Liver (tissue), 9 donors: ENCODE results near the gene ENG. TPM values are rescaled to one million over a fixed set of nuclear protein-coding genes. Genes with fewer than 3 reads are reported as not detected.

Experiments
- DNase-seq: peaks from one replicate; pipeline ENCODE4 v3.0.0-alpha.2; 2017; ENCODE audit warnings: low spot score
- H3K27ac ChIP-seq, 2 donors: one replicate each; pipeline ENCODE4 v1.7.0; 2013; ENCODE audit warnings: inconsistent platforms in 2 of 2, low read length in 2 of 2, control low read depth in 1 of 2, low read depth in 1 of 2, mild to moderate bottlenecking in 1 of 2
- H3K27me3 ChIP-seq, 4 donors: one replicate each; pipeline versions ENCODE4 v1.6.1 to v1.7.0; 2013; ENCODE audit warnings: low read length in 3 of 4, inconsistent platforms in 1 of 4, mild to moderate bottlenecking in 1 of 4, moderate library complexity in 1 of 4; ENCODE audit not compliant: control insufficient read depth in 4 of 4, insufficient read depth in 4 of 4
- H3K36me3 ChIP-seq, 4 donors: one replicate each; pipeline versions ENCODE4 v1.6.1 to v1.7.0; 2013; ENCODE audit warnings: low read length in 3 of 4, mild to moderate bottlenecking in 3 of 4, low read depth in 1 of 4, moderate library complexity in 1 of 4; ENCODE audit not compliant: control insufficient read depth in 4 of 4, insufficient read depth in 3 of 4
- H3K4me1 ChIP-seq, 4 donors: one replicate each; pipeline versions ENCODE4 v1.6.1 to v1.7.0; 2013; ENCODE audit warnings: low read length in 3 of 4, mild to moderate bottlenecking in 3 of 4, moderate library complexity in 1 of 4; ENCODE audit not compliant: control insufficient read depth in 4 of 4, insufficient read depth in 4 of 4
- H3K4me3 ChIP-seq, 3 donors: one replicate each; pipeline versions ENCODE4 v1.6.1 to v1.7.0; 2013; ENCODE audit warnings: low read length in 3 of 3, control low read depth in 1 of 3, low read depth in 1 of 3, mild to moderate bottlenecking in 1 of 3
- H3K9ac ChIP-seq, 2 donors: one replicate each; pipeline ENCODE4 v1.7.0; 2013; ENCODE audit warnings: low read length in 2 of 2, mild to moderate bottlenecking in 2 of 2, moderate library complexity in 2 of 2, control low read depth in 1 of 2, low read depth in 1 of 2
- H3K9me3 ChIP-seq, 4 donors: one replicate each; pipeline versions ENCODE4 v1.6.1 to v1.7.0; 2013; ENCODE audit warnings: low read length in 3 of 4; ENCODE audit not compliant: control insufficient read depth in 4 of 4
- EGR1 ChIP-seq, 2 donors: IDR thresholded peaks; 2 replicates each; pipeline ENCODE4 v1.6.1; 2016 to 2018; ENCODE audit warnings: antibody characterized with exemption in 2 of 2, low read depth in 2 of 2
- FOXA1 ChIP-seq: IDR thresholded peaks from 2 replicates; pipeline ENCODE4 v1.6.1; 2016; ENCODE audit warnings: antibody characterized with exemption
- FOXA2 ChIP-seq: IDR thresholded peaks from 2 replicates; pipeline ENCODE4 v1.6.1; 2016; ENCODE audit warnings: antibody characterized with exemption
- GABPA ChIP-seq, 2 donors: IDR thresholded peaks in 1 of 2; conservative IDR thresholded peaks in 1 of 2; 2 replicates each; pipeline ENCODE4 v1.6.1; 2016; ENCODE audit warnings: antibody characterized with exemption in 2 of 2, mild to moderate bottlenecking in 1 of 2, moderate library complexity in 1 of 2
- HNF4A ChIP-seq, 2 donors: conservative IDR thresholded peaks; 2 replicates each; pipeline ENCODE4 v1.6.1; 2016; ENCODE audit warnings: antibody characterized with exemption in 2 of 2, mild to moderate bottlenecking in 2 of 2
- HNF4G ChIP-seq: IDR thresholded peaks from 2 replicates; pipeline ENCODE4 v1.6.1; 2016; ENCODE audit warnings: antibody characterized with exemption
- JUND ChIP-seq, 2 donors: IDR thresholded peaks; 2 replicates each; pipeline ENCODE4 v1.6.1; 2016; ENCODE audit warnings: antibody characterized with exemption in 2 of 2
- NR2F2 ChIP-seq: IDR thresholded peaks from 2 replicates; pipeline ENCODE4 v1.6.1; 2016; ENCODE audit warnings: antibody characterized with exemption
- RAD21 ChIP-seq, 2 donors: IDR thresholded peaks; 2 replicates each; pipeline ENCODE4 v1.6.1; 2016; ENCODE audit warnings: antibody characterized with exemption in 2 of 2, mild to moderate bottlenecking in 2 of 2
- RXRA ChIP-seq, 2 donors: IDR thresholded peaks; 2 replicates each; pipeline ENCODE4 v1.6.1; 2017 to 2018; ENCODE audit warnings: antibody characterized with exemption in 2 of 2, mild to moderate bottlenecking in 1 of 2
- SP1 ChIP-seq: IDR thresholded peaks from 2 replicates; pipeline ENCODE4 v1.6.1; 2018; ENCODE audit warnings: antibody characterized with exemption, mild to moderate bottlenecking
- TAF1 ChIP-seq: conservative IDR thresholded peaks from 2 replicates; pipeline ENCODE4 v1.6.1; 2016; ENCODE audit warnings: antibody characterized with exemption, mild to moderate bottlenecking
- YY1 ChIP-seq: IDR thresholded peaks from 2 replicates; pipeline ENCODE4 v1.6.1; 2016; ENCODE audit warnings: antibody characterized with exemption, mild to moderate bottlenecking
- WGBS: extraction: QIAGEN DNeasy Blood & Tissue Kit; methylation state at CpG from one replicate; pipeline ENCODE4 v1.1.7; 2013; 5-methylcytosine and 5-hydroxymethylcytosine counted together
- polyA plus RNA-seq, 2 donors: library from polyadenylated mRNA; stranded (reverse) in 1 of 2; unstranded in 1 of 2; fragments of 200-250 nt in 1 of 2; fragments of >200 nt in 1 of 2; fragmentation: Nextera tagmentation in 1 of 2; extraction: Ambion mirVana in 1 of 2; gene quantifications; one replicate each; pipeline versions ENCODE4 v1.2.1 to v1.2.3, GENCODE V29; 2013 to 2015
- total RNA-seq, 2 donors: library from RNA; depleted of rRNA; stranded (reverse); fragments of >200 nt; gene quantifications; one replicate each; pipeline ENCODE4 v1.2.3, GENCODE V29; 2014
- TF ChIP-seq, protein P1 (sequence below): IDR thresholded peaks from 2 replicates; pipeline ENCODE4 v1.6.1; 2016; ENCODE audit warnings: antibody characterized with exemption
- TF ChIP-seq, protein P2 (sequence below): IDR thresholded peaks from 2 replicates; pipeline ENCODE4 v1.6.1; 2016; ENCODE audit warnings: antibody characterized with exemption, mild to moderate bottlenecking
- TF ChIP-seq, protein P3 (sequence below): IDR thresholded peaks from 2 replicates; pipeline ENCODE4 v1.6.1; 2016; ENCODE audit warnings: antibody characterized with exemption
- TF ChIP-seq, protein P4 (sequence below): fragments of 150-350 bp; IDR thresholded peaks from 2 replicates; pipeline ENCODE4 v1.5.1; 2017; ENCODE audit warnings: improper control_type of control experiment, low read depth, low read length; ENCODE audit not compliant: missing input control
- TF ChIP-seq, protein P5 (sequence below): IDR thresholded peaks from 2 replicates; pipeline ENCODE4 v1.6.1; 2016; ENCODE audit warnings: antibody characterized with exemption
- donor health status: healthy.
- donor health status: healthy.
- donor health status: healthy.
- donor health status: healthy.
- donor health status: healthy.

Gene ENG
- total and polyA plus RNA-seq, 4 donors: 12.8 to 91.3 (median 24.2) TPM

DNA sequence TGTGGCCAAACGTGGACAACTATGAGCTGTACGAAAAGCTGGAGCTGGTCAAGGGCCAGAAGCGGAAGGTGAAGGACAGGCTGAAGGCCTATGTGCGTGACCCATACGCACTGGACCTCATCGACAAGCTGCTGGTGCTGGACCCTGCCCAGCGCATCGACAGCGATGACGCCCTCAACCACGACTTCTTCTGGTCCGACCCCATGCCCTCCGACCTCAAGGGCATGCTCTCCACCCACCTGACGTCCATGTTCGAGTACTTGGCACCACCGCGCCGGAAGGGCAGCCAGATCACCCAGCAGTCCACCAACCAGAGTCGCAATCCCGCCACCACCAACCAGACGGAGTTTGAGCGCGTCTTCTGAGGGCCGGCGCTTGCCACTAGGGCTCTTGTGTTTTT is 65.3 kb downstream of the ENG start:
- Histone ChIP-seq H3K4me1 (peaks cover 22 to 73% (median 58%) of the 10 kb centered on the region in 4 donors), H3K27ac (peak overlapping the region; percentile 68 to 86), H3K36me3 (peaks cover 10 to 29% (median 25%) of the 10 kb centered on the region in 4 donors), H3K9me3 (no peaks in the 10 kb centered on the region), H3K27me3 (no peaks in the 10 kb centered on the region), H3K9ac (peak overlapping the region in 1 of 2 donors; percentile 33), H3K4me3 (no peak overlapping the region)
- WGBS: 41% methylated on average over 25 of the region's 25 CpGs
- no peak for DNase-seq
- TF ChIP-seq, protein P1, sequence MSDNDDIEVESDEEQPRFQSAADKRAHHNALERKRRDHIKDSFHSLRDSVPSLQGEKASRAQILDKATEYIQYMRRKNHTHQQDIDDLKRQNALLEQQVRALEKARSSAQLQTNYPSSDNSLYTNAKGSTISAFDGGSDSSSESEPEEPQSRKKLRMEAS: peak; percentile 47
- TF ChIP-seq, protein P2, sequence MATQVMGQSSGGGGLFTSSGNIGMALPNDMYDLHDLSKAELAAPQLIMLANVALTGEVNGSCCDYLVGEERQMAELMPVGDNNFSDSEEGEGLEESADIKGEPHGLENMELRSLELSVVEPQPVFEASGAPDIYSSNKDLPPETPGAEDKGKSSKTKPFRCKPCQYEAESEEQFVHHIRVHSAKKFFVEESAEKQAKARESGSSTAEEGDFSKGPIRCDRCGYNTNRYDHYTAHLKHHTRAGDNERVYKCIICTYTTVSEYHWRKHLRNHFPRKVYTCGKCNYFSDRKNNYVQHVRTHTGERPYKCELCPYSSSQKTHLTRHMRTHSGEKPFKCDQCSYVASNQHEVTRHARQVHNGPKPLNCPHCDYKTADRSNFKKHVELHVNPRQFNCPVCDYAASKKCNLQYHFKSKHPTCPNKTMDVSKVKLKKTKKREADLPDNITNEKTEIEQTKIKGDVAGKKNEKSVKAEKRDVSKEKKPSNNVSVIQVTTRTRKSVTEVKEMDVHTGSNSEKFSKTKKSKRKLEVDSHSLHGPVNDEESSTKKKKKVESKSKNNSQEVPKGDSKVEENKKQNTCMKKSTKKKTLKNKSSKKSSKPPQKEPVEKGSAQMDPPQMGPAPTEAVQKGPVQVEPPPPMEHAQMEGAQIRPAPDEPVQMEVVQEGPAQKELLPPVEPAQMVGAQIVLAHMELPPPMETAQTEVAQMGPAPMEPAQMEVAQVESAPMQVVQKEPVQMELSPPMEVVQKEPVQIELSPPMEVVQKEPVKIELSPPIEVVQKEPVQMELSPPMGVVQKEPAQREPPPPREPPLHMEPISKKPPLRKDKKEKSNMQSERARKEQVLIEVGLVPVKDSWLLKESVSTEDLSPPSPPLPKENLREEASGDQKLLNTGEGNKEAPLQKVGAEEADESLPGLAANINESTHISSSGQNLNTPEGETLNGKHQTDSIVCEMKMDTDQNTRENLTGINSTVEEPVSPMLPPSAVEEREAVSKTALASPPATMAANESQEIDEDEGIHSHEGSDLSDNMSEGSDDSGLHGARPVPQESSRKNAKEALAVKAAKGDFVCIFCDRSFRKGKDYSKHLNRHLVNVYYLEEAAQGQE: peak; percentile 60
- TF ChIP-seq HNF4A (conservative IDR thresholded peaks at IDR 0.05) (peak; percentile 81 to 83), RAD21 (IDR thresholded peaks at IDR 0.05) (peak in 1 of 2 donors; percentile 1), NR2F2 (peak; percentile 76), FOXA1 (no peak), FOXA2 (no peak), HNF4G (peak; percentile 6), SP1 (peak; percentile 68), GABPA (IDR thresholded peaks at IDR 0.05 in 1 of 2, conservative IDR thresholded peaks at IDR 0.05 in 1 of 2) (no peak), EGR1 (IDR thresholded peaks at IDR 0.05; ENCODE audit: low read depth in 2 of 2) (peak in 1 of 2 donors; percentile 45), TAF1 (no peak), RXRA (IDR thresholded peaks at IDR 0.05) (peak; percentile 89 to 91), JUND (IDR thresholded peaks at IDR 0.05) (peak in 1 of 2 donors; percentile 1), YY1 (peak; percentile 20)
- TF ChIP-seq, protein P3, sequence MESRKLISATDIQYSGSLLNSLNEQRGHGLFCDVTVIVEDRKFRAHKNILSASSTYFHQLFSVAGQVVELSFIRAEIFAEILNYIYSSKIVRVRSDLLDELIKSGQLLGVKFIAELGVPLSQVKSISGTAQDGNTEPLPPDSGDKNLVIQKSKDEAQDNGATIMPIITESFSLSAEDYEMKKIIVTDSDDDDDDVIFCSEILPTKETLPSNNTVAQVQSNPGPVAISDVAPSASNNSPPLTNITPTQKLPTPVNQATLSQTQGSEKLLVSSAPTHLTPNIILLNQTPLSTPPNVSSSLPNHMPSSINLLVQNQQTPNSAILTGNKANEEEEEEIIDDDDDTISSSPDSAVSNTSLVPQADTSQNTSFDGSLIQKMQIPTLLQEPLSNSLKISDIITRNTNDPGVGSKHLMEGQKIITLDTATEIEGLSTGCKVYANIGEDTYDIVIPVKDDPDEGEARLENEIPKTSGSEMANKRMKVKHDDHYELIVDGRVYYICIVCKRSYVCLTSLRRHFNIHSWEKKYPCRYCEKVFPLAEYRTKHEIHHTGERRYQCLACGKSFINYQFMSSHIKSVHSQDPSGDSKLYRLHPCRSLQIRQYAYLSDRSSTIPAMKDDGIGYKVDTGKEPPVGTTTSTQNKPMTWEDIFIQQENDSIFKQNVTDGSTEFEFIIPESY: no peak
- TF ChIP-seq, protein P4, sequence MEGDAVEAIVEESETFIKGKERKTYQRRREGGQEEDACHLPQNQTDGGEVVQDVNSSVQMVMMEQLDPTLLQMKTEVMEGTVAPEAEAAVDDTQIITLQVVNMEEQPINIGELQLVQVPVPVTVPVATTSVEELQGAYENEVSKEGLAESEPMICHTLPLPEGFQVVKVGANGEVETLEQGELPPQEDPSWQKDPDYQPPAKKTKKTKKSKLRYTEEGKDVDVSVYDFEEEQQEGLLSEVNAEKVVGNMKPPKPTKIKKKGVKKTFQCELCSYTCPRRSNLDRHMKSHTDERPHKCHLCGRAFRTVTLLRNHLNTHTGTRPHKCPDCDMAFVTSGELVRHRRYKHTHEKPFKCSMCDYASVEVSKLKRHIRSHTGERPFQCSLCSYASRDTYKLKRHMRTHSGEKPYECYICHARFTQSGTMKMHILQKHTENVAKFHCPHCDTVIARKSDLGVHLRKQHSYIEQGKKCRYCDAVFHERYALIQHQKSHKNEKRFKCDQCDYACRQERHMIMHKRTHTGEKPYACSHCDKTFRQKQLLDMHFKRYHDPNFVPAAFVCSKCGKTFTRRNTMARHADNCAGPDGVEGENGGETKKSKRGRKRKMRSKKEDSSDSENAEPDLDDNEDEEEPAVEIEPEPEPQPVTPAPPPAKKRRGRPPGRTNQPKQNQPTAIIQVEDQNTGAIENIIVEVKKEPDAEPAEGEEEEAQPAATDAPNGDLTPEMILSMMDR: no peak
- TF ChIP-seq, protein P5, sequence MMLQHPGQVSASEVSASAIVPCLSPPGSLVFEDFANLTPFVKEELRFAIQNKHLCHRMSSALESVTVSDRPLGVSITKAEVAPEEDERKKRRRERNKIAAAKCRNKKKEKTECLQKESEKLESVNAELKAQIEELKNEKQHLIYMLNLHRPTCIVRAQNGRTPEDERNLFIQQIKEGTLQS: no peak
